ENCODE results near the gene RNU6-1. TPM values are rescaled to one million over a fixed set of nuclear protein-coding genes. Genes with fewer than 3 reads are reported as not detected.

RNU6-1 gene
- total RNA-seq, 1 experiment from 2014 or later, result not detected

DNA sequence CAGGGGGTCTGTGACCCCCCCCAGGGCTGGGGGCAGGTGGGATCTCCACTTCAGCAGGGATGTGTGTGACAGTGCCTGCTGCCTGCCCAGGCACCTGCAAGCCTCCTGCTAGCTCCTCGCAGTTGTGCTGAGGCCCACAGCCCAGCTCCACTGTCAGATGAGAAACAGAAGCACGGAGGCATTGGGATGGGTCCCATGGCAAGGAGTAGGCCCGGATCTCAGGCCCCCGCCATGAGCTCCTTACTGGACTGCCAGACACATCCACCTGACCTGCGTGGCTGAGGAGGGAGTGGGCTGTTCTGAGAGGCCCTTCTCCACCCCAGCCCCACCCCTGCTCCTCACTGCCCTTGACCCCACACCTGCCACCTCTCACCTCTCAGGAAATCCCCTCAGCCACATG is 32.7 kb downstream of the RNU6-1 start:
- H3K4me3 ChIP-seq (replicated peaks in 1 of 2; ENCODE audit: low read depth in 1 of 2, low read length in 2 of 2), result no peak overlapping the region
- H3K9ac ChIP-seq (ENCODE audit: low read length), result no peak overlapping the region
- no peak for ATAC-seq
- intact Hi-C loops (cut with micrococcal nuclease), result no loop called here
- H3K27ac ChIP-seq (ENCODE audit: low read depth, low read length), result no peak overlapping the region
- no peaks in the 10 kb centered on the region for H3K79me2 ChIP-seq (ENCODE audit: insufficient read depth, low read length)
- H3K4me2 ChIP-seq (ENCODE audit: low read length), result no peak overlapping the region
- no peaks in the 10 kb centered on the region for H3K9me2 ChIP-seq (ENCODE audit: insufficient read depth)
- ChIA-PET RAD21 (ENCODE audit: low non-redundant PET in 1 of 2, low total read pairs in 2 of 2, uncharacterized antibody in 2 of 2, unreplicated experiment in 2 of 2) (no interaction called here), CTCF (no interaction called here), POLR2A (no interaction called here)
- no peaks in the 10 kb centered on the region for H3K4me1 ChIP-seq (ENCODE audit: control insufficient read depth in 1 of 2, insufficient read depth in 2 of 2, low read length in 2 of 2)
- no peaks in the 10 kb centered on the region for H3K27me3 ChIP-seq (ENCODE audit: insufficient read depth, low read length)
- H2AFZ ChIP-seq (ENCODE audit: low read depth, low read length, poor library complexity, severe bottlenecking), result no peak overlapping the region
- TF ChIP-seq POLR2AphosphoS5 (IDR thresholded peaks at IDR 0.05; ENCODE audit: low read depth, low read length) (no peak), RAD21 (IDR thresholded peaks at IDR 0.05; ENCODE audit: low read depth) (no peak), REST (IDR thresholded peaks at IDR 0.05; ENCODE audit: low read depth) (no peak), TCF7L2 (IDR thresholded peaks at IDR 0.05; ENCODE audit: borderline replicate concordance, extremely low read depth, insufficient read depth, insufficient read length) (no peak), ATF3 (IDR thresholded peaks at IDR 0.05) (no peak), SIN3A (IDR thresholded peaks at IDR 0.05; ENCODE audit: low read depth) (no peak), YY1 (IDR thresholded peaks at IDR 0.05; ENCODE audit: extremely low read depth, insufficient replicate concordance, low read depth, low read length) (no peak), JUND (IDR thresholded peaks at IDR 0.05) (no peak), FOSL1 (IDR thresholded peaks at IDR 0.05; ENCODE audit: low read depth) (no peak), ZBTB33 (IDR thresholded peaks at IDR 0.05; ENCODE audit: extremely low read depth, insufficient replicate concordance, low read length) (no peak), ZNF274 (IDR thresholded peaks at IDR 0.05; ENCODE audit: low read depth, low read length) (no peak), ELF1 (IDR thresholded peaks at IDR 0.05; ENCODE audit: borderline replicate concordance, low read depth) (no peak), ZFX (IDR thresholded peaks at IDR 0.05) (no peak)
- TF ChIP-seq, protein P1, sequence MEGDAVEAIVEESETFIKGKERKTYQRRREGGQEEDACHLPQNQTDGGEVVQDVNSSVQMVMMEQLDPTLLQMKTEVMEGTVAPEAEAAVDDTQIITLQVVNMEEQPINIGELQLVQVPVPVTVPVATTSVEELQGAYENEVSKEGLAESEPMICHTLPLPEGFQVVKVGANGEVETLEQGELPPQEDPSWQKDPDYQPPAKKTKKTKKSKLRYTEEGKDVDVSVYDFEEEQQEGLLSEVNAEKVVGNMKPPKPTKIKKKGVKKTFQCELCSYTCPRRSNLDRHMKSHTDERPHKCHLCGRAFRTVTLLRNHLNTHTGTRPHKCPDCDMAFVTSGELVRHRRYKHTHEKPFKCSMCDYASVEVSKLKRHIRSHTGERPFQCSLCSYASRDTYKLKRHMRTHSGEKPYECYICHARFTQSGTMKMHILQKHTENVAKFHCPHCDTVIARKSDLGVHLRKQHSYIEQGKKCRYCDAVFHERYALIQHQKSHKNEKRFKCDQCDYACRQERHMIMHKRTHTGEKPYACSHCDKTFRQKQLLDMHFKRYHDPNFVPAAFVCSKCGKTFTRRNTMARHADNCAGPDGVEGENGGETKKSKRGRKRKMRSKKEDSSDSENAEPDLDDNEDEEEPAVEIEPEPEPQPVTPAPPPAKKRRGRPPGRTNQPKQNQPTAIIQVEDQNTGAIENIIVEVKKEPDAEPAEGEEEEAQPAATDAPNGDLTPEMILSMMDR (IDR thresholded peaks at IDR 0.05 in 2 of 3, conservative IDR thresholded peaks at IDR 0.05 in 1 of 3; ENCODE audit: borderline replicate concordance in 1 of 3, insufficient read depth in 1 of 3, low read depth in 2 of 3, low read length in 2 of 3), result no peak
- TF ChIP-seq, protein P2, sequence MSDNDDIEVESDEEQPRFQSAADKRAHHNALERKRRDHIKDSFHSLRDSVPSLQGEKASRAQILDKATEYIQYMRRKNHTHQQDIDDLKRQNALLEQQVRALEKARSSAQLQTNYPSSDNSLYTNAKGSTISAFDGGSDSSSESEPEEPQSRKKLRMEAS (IDR thresholded peaks at IDR 0.05), result no peak
- no peaks in the 10 kb centered on the region for H3K9me3 ChIP-seq (ENCODE audit: control insufficient read depth in 1 of 2, insufficient read depth in 1 of 2, low read depth in 1 of 2, low read length in 2 of 2)
- no peaks in the 10 kb centered on the region for H4K20me1 ChIP-seq (ENCODE audit: insufficient read depth)
- no TSS peak for BruUV-seq (replicated peaks)
- no peaks in the 10 kb centered on the region for H3K36me3 ChIP-seq (ENCODE audit: control insufficient read depth in 1 of 2, insufficient read depth in 2 of 2, low read length in 2 of 2)
- no peak for DNase-seq (ENCODE audit: low read depth, low spot score)

Measured in HCT116 (cell line).